ENCODE measurements around the gene MYCBPAP. TPM values are rescaled to one million over a fixed set of nuclear protein-coding genes. Genes with fewer than 3 reads are reported as not detected.

Gene MYCBPAP
- total RNA-seq, 1 experiment from 2014 or later, result 0.19 TPM

DNA sequence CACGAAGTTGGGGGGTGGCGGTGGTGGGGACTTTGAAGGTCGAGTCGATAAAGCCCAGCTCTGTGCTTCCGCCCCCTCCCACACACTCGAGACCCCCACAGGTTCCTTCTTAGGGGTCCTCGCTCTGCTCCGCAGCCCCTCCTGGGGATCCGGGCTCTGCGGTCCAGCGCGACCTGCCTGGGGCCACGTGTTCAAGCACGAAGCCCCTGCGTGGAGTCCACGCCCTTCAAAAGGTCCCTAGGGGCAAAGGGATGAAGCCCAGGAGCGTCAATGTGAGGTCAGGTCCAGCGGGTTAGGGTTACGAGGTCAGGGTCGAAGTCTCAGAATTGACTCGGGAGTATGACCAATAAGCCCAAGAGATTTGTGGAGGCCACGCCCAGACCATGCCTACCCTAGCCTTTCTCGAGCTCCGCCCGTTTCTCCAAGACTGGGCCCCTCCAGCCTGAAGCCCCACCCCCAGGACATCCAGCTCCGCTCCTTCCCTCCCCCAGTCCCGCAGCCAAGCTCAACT is 51.5 kb downstream of the MYCBPAP start:
- Mint-ChIP-seq H3K4me3 (ENCODE audit: unreplicated experiment) (peak overlapping the region; percentile 31), H3K27me3 (ENCODE audit: insufficient read depth, unreplicated experiment) (peaks cover 31% of the 10 kb centered on the region), H3K36me3 (ENCODE audit: insufficient read depth, unreplicated experiment) (no peaks in the 10 kb centered on the region), H3K27ac (ENCODE audit: low read depth, unreplicated experiment) (no peak overlapping the region), H3K4me1 (ENCODE audit: insufficient read depth, unreplicated experiment) (no peaks in the 10 kb centered on the region), H3K9me3 (ENCODE audit: unreplicated experiment) (no peaks in the 10 kb centered on the region)
- ChIA-PET CTCF (interaction anchor here (0.5 to 1.4 kb wide), 7 partner anchors 9 to 277 kb away, joined by 3 to 5 read pairs (median 4); partner anchors contain the start of gene SPATA20), POLR2A (interaction anchor here (1.1 kb wide), 1 partner anchor 17 kb away, joined by 4 read pairs; no protein-coding TSS in a partner anchor)
- no TSS peak for BruUV-seq (replicated peaks)
- no peak for DNase-seq (ENCODE audit: unreplicated experiment)
- intact Hi-C loops (cut with micrococcal nuclease), result no loop called here
- TF ChIP-seq, protein P1, sequence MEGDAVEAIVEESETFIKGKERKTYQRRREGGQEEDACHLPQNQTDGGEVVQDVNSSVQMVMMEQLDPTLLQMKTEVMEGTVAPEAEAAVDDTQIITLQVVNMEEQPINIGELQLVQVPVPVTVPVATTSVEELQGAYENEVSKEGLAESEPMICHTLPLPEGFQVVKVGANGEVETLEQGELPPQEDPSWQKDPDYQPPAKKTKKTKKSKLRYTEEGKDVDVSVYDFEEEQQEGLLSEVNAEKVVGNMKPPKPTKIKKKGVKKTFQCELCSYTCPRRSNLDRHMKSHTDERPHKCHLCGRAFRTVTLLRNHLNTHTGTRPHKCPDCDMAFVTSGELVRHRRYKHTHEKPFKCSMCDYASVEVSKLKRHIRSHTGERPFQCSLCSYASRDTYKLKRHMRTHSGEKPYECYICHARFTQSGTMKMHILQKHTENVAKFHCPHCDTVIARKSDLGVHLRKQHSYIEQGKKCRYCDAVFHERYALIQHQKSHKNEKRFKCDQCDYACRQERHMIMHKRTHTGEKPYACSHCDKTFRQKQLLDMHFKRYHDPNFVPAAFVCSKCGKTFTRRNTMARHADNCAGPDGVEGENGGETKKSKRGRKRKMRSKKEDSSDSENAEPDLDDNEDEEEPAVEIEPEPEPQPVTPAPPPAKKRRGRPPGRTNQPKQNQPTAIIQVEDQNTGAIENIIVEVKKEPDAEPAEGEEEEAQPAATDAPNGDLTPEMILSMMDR (IDR thresholded peaks at IDR 0.05; ENCODE audit: unreplicated experiment), result no peak

DNA sequence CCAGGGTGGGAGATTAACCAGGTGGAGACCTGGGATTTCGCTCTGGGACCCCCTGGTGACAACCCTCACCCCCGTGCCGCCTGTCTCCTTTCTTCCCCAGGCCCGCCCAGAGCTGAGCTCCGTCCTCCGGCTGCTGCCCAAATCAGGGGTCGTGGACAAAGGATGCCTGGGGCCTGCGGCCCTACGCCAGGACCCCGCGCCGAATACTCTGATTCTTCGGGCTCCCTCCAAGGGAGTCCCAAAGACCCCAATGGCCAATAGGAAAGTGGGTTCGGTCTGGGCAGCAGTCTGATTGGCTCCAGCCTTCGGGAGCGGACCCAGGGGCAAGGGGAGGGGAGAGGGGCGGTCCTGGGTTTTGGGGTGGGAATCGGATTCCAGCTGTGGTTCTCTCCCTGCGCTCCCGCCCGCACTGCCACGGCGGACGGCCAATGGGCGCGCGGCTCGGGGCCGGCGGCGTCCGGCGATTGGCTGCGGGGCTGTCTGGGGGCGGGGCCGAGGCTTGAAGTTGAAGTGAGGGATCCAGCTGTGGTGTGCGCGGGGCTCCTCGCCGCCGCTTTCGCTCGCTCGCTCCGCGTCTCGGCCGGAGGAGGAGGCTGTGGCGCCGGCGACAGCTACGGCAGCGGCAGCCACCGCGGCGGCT is 52.1 kb downstream of the MYCBPAP start, which contains the start of gene CACNA1G:
TSS of gene CACNA1G (plus strand) at position 531 of the 640 bp plus-strand sequence. CDS start 745 bp downstream, outside the sequence.
- TF ChIP-seq, protein P1 (IDR thresholded peaks at IDR 0.05; ENCODE audit: unreplicated experiment), result no peak
- CTCF ChIA-PET, result interaction anchor here (0.5 to 1.4 kb wide), 7 partner anchors 10 to 278 kb away, joined by 3 to 5 read pairs (median 4); partner anchors contain the start of gene SPATA20
- peak; percentile 75 for DNase-seq (ENCODE audit: unreplicated experiment)

DNA sequence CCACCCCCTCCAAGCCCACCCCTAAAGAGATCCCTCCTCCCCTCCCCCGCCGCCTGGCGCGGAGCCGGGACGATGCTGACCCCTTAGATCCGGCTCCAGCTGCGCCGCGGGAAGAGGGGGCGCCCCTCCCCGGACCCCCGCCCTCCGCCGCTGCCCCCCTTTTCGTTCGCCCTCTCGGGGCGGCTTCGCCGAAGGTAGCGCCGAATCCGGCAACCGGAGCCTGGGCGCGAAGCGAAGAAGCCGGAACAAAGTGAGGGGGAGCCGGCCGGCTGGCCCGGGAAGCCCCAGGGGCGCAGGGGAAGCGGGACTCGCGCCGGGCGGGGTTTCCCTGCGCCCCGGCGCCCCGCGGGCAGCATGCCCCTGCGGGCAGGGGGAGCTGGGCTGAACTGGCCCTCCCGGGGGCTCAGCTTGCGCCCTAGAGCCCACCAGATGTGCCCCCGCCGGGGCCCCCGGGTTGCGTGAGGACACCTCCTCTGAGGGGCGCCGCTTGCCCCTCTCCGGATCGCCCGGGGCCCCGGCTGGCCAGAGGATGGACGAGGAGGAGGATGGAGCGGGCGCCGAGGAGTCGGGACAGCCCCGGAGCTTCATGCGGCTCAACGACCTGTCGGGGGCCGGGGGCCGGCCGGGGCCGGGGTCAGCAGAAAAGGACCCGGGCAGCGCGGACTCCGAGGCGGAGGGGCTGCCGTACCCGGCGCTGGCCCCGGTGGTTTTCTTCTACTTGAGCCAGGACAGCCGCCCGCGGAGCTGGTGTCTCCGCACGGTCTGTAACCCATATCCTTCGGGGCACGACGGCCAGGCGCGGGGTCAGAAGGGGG is 52.9 kb downstream of the MYCBPAP start:
- Mint-ChIP-seq H3K27me3 (ENCODE audit: insufficient read depth, unreplicated experiment) (peaks cover 45% of the 10 kb centered on the region), H3K9me3 (ENCODE audit: unreplicated experiment) (no peaks in the 10 kb centered on the region), H3K4me3 (ENCODE audit: unreplicated experiment) (no peak overlapping the region), H3K36me3 (ENCODE audit: insufficient read depth, unreplicated experiment) (no peaks in the 10 kb centered on the region), H3K27ac (ENCODE audit: low read depth, unreplicated experiment) (no peak overlapping the region), H3K4me1 (ENCODE audit: insufficient read depth, unreplicated experiment) (no peaks in the 10 kb centered on the region)
- ChIA-PET CTCF (interaction anchor here (0.7 kb wide), 2 partner anchors 46 to 264 kb away, joined by 3 read pairs; no protein-coding TSS in a partner anchor), POLR2A (interaction anchor here (0.5 to 0.6 kb wide), 2 partner anchors 74 to 76 kb away, joined by 3 to 4 read pairs; no protein-coding TSS in a partner anchor)
- intact Hi-C loops (cut with micrococcal nuclease), result no loop called here
- no peak for DNase-seq (ENCODE audit: unreplicated experiment)
- TF ChIP-seq, protein P1 (IDR thresholded peaks at IDR 0.05; ENCODE audit: unreplicated experiment), result no peak
- BruUV-seq (replicated peaks), result no TSS peak

More for the DNA sequence above, 52.1 kb downstream of the MYCBPAP start, which contains the start of gene CACNA1G:
- POLR2A ChIA-PET, result interaction anchor here (0.5 to 1.1 kb wide), 3 partner anchors 17 to 77 kb away, joined by 3 to 4 read pairs (median 4); no protein-coding TSS in a partner anchor
- no peaks in the 10 kb centered on the region for H3K4me1 Mint-ChIP-seq (ENCODE audit: insufficient read depth, unreplicated experiment)
- H3K36me3 Mint-ChIP-seq (ENCODE audit: insufficient read depth, unreplicated experiment), result no peaks in the 10 kb centered on the region
- intact Hi-C loops (cut with micrococcal nuclease), result no loop called here
- no peak within 1 kb of the TSS for H3K27ac Mint-ChIP-seq (ENCODE audit: low read depth, unreplicated experiment)
- no TSS peak for BruUV-seq (replicated peaks)
- peak within 1 kb of the TSS; percentile 39 for H3K4me3 Mint-ChIP-seq (ENCODE audit: unreplicated experiment)
- peaks cover 37% of the 10 kb centered on the region for H3K27me3 Mint-ChIP-seq (ENCODE audit: insufficient read depth, unreplicated experiment)
- H3K9me3 Mint-ChIP-seq (ENCODE audit: unreplicated experiment), result no peaks in the 10 kb centered on the region

DNA sequence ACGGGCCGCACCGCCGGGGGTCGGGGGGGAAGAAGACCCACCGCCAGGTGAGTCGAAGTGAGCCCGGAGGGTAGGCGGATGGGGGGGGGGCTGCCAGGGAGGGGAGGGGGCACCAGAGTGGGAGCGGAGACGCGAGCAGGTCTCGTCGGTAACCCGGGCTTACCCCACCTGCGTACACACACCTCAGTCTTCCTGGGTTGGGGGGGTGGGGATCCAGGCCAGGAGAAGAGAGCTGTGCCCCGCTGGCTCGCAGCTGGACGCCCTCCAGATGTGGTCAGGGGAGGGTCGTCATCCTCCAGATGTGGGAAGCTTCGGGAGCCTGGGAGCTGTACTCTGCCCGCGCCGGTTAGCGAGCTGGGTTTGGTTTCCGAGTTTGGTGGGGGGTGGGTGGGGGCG is 53.5 kb downstream of the MYCBPAP start:
- ChIA-PET POLR2A (no interaction called here), CTCF (interaction anchor here (0.7 kb wide), 1 partner anchor 46 kb away, joined by 3 read pairs; no protein-coding TSS in a partner anchor)
- no peak overlapping the region for H3K27ac Mint-ChIP-seq (ENCODE audit: low read depth, unreplicated experiment)
- TF ChIP-seq, protein P1 (IDR thresholded peaks at IDR 0.05; ENCODE audit: unreplicated experiment), result no peak
- DNase-seq (ENCODE audit: unreplicated experiment), result no peak
- no peaks in the 10 kb centered on the region for H3K9me3 Mint-ChIP-seq (ENCODE audit: unreplicated experiment)
- H3K27me3 Mint-ChIP-seq (ENCODE audit: insufficient read depth, unreplicated experiment), result peaks cover 51% of the 10 kb centered on the region
- intact Hi-C loops (cut with micrococcal nuclease), result no loop called here
- BruUV-seq (replicated peaks), result no TSS peak
- H3K4me3 Mint-ChIP-seq (ENCODE audit: unreplicated experiment), result no peak overlapping the region
- no peaks in the 10 kb centered on the region for H3K36me3 Mint-ChIP-seq (ENCODE audit: insufficient read depth, unreplicated experiment)
- H3K4me1 Mint-ChIP-seq (ENCODE audit: insufficient read depth, unreplicated experiment), result no peaks in the 10 kb centered on the region

Data from MCF 10A (cell line).